Measurements from ENCODE around the gene STAG3.
"Not testable (repeated sequence)": the region's sequence is repeated elsewhere in the genome, so short reads cannot be mapped to it uniquely, and the experiment has no call there.

The STAG3 gene

DNA sequence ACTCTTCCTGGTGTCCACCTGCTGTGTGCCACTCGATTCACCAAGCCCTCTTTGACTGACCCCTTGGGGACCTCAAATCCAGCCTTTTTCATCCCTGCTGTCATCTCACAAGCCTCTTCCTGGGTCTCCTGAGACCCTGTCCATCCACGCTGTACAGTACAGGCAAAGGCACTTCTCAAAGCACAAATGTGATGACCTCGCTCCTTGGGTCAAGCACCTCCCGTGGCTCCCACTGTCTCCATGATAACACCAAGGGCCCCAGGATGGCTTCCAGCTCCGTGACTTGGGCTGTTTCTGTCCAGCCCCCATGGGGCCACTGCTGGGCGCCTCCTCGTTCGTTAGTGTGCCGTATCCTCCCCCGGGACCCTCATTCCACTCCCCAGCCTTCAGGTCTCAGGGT lies 70.8 kb downstream of the STAG3 start:
- H3K4me1 ChIP-seq (ENCODE audit: control insufficient read depth, insufficient read depth, low read length) = peaks cover 4% of the 10 kb centered on the region
- no peak for DNase-seq (ENCODE audit: low read depth, low spot score)
- H3K27me3 ChIP-seq (ENCODE audit: control insufficient read depth, insufficient read depth, low read length) = no peaks in the 10 kb centered on the region
- no peak overlapping the region for H3K4me3 ChIP-seq (ENCODE audit: low read length)
- no peak overlapping the region for H3K27ac ChIP-seq (ENCODE audit: low read length)
- no peaks in the 10 kb centered on the region for H3K9me3 ChIP-seq (ENCODE audit: control insufficient read depth, insufficient read depth, low read length)
- no peaks in the 10 kb centered on the region for H3K36me3 ChIP-seq (ENCODE audit: control insufficient read depth, insufficient read depth, low read length)
- no CpG with 5 or more reads among the region's 10 CpGs for WGBS (ENCODE audit: insufficient coverage, insufficient read length)

DNA sequence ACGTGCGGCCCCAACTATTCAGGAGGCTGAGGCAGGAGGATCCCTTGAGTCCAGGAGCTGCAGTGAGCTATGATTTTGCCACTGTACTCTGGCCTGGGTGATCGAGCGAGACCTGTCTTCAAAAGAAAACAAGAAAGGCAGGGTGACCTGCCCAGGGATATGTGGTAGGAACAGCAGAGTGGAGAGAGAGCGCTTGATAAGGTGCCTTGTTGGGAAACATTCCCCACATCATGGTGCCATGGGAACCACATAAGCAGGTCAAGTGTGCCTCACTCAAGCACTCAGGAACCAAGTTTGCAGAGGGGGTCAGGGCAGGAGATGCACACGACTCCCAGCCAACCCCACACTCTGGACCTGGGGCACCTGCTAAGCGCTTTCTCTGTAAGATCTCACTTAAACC lies 79.3 kb downstream of the STAG3 start:
- Histone ChIP-seq H3K4me3 (ENCODE audit: low read length) (no peak overlapping the region), H3K4me1 (ENCODE audit: control insufficient read depth, insufficient read depth, low read length) (no peaks in the 10 kb centered on the region), H3K27ac (ENCODE audit: low read length) (no peak overlapping the region), H3K36me3 (ENCODE audit: control insufficient read depth, insufficient read depth, low read length) (no peaks in the 10 kb centered on the region), H3K9me3 (ENCODE audit: control insufficient read depth, insufficient read depth, low read length) (no peaks in the 10 kb centered on the region), H3K27me3 (ENCODE audit: control insufficient read depth, insufficient read depth, low read length) (no peaks in the 10 kb centered on the region)
- no peak for DNase-seq (ENCODE audit: low read depth, low spot score)
- no CpG with 5 or more reads among the region's 7 CpGs for WGBS (ENCODE audit: insufficient coverage, insufficient read length)

DNA sequence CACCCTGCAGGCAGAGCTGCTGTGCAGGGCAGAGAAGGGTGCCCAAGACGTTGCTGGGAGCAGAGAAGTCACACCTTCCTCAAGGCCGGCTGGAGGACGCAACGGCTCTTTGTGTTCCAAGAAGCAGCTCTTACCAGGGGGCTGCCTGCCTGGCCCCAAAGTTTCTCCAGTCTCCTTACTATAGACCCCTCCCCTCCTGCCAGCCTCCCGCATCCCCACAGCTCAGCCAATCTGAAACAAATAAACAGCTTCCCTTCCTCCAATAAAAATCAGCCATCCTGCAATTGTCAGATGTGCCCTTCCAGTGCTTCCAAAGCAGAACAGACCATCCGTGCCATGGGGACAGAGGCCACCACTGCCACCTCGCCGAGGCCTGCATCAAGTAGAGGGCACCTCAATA lies 82.3 kb downstream of the STAG3 start:
- H3K36me3 ChIP-seq (ENCODE audit: control insufficient read depth, insufficient read depth, low read length); DNase-seq (ENCODE audit: low read depth, low spot score); H3K4me1 ChIP-seq (ENCODE audit: control insufficient read depth, insufficient read depth, low read length); H3K9me3 ChIP-seq (ENCODE audit: control insufficient read depth, insufficient read depth, low read length); H3K27ac ChIP-seq (ENCODE audit: low read length); H3K27me3 ChIP-seq (ENCODE audit: control insufficient read depth, insufficient read depth, low read length); H3K4me3 ChIP-seq (ENCODE audit: low read length): not testable (repeated sequence)
- no CpG with 5 or more reads among the region's 8 CpGs for WGBS (ENCODE audit: insufficient coverage, insufficient read length)

DNA sequence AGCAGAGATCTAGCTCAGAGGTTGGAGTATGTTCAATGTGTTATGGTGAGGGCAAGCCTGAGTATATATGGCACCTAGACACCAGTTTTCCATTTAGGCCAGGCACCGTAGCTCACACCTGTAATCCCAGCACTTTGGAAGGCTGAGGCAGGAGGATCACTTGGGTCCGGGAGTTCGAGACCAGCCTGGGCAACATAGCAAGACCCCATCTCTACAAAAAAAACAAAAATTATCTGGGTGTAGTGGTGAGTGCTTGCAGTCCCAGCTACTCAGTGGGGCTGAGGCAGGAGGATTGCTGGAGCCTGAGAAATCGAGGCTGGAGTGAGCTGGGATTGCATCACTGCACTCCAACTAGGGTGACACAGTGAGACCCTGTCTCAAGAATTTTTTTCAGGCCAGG lies 85.2 kb downstream of the STAG3 start:
- DNase-seq (ENCODE audit: low read depth, low spot score) = not testable (repeated sequence)
- no CpG with 5 or more reads among the region's 4 CpGs for WGBS (ENCODE audit: insufficient coverage, insufficient read length)

More for the DNA sequence above, 85.2 kb downstream of the STAG3 start:
- H3K36me3 ChIP-seq (ENCODE audit: control insufficient read depth, insufficient read depth, low read length); H3K27ac ChIP-seq (ENCODE audit: low read length); H3K4me3 ChIP-seq (ENCODE audit: low read length); H3K4me1 ChIP-seq (ENCODE audit: control insufficient read depth, insufficient read depth, low read length); H3K9me3 ChIP-seq (ENCODE audit: control insufficient read depth, insufficient read depth, low read length); H3K27me3 ChIP-seq (ENCODE audit: control insufficient read depth, insufficient read depth, low read length): not testable (repeated sequence)

Data from iPS DF 6.9 (cell line).